Esophagus muscularis mucosa (tissue), 3 donors: ENCODE measurements around the gene TOM1.

Experiments
- POLR2A ChIP-seq: fragments of 450-650 bp; IDR thresholded peaks from one replicate; pipeline ENCODE4 v1.6.1; 2017; ENCODE audit warnings: antibody characterized with exemption, moderate library complexity, mild to moderate bottlenecking, low read depth
- POLR2AphosphoS5 ChIP-seq, 2 donors: sonication (generic); formaldehyde crosslinking; IDR thresholded peaks; one replicate each; pipeline ENCODE4 v1.6.1; 2017; ENCODE audit warnings: antibody characterized with exemption in 2 of 2
- TF ChIP-seq, protein P1 (sequence below), 3 experiments: fragments of 200-600 bp in 2 of 3; fragments of 450-650 bp in 1 of 3; sonication (generic) in 2 of 3; IDR thresholded peaks; one replicate each; pipeline ENCODE4 v1.5.1; 2017 to 2019; ENCODE audit warnings: antibody characterized with exemption in 3 of 3, mild to moderate bottlenecking in 2 of 3, moderate library complexity in 1 of 3

DNA sequence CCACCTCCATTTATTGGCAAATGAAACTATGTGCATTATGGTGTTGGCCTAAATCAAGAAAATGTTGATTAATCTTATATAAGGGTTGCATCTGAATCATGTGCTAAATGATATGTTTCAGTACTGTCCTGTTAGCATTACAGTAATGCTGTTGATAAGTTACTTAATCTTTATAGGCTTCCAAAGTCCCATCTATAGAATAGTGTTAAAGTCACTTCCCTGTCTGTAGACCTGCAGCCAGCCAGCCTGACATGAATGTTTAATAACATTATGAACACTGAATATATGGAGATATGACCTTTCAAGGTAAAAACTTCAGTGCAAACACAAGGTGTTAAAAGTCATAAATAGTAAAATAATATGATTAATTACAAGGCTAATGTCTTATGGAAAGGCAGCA, 3.6 kb upstream of the TOM1 start:
- no peak for TF ChIP-seq POLR2A
- TF ChIP-seq POLR2AphosphoS5 (IDR thresholded peaks at IDR 0.05): no peak
- TF ChIP-seq, protein P1, sequence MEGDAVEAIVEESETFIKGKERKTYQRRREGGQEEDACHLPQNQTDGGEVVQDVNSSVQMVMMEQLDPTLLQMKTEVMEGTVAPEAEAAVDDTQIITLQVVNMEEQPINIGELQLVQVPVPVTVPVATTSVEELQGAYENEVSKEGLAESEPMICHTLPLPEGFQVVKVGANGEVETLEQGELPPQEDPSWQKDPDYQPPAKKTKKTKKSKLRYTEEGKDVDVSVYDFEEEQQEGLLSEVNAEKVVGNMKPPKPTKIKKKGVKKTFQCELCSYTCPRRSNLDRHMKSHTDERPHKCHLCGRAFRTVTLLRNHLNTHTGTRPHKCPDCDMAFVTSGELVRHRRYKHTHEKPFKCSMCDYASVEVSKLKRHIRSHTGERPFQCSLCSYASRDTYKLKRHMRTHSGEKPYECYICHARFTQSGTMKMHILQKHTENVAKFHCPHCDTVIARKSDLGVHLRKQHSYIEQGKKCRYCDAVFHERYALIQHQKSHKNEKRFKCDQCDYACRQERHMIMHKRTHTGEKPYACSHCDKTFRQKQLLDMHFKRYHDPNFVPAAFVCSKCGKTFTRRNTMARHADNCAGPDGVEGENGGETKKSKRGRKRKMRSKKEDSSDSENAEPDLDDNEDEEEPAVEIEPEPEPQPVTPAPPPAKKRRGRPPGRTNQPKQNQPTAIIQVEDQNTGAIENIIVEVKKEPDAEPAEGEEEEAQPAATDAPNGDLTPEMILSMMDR (IDR thresholded peaks at IDR 0.05): no peak
